Parathyroid adenoma (tissue), 2 donors: ENCODE measurements around the gene CD37.

Source experiments
- H2AFZ ChIP-seq: fragments of 300-600 bp; sonication (generic); one replicate; pipeline ENCODE4 v1.7.0; 2017; ENCODE audit warnings: antibody characterized with exemption, mild to moderate bottlenecking
- H3K27ac ChIP-seq: fragments of 300-600 bp; sonication (generic); one replicate; pipeline ENCODE4 v1.7.0; 2017
- H3K27me3 ChIP-seq: fragments of 300-600 bp; sonication (generic); one replicate; pipeline ENCODE4 v1.7.0; 2017; ENCODE audit warnings: low read length; ENCODE audit not compliant: control insufficient read depth, insufficient read depth
- H3K36me3 ChIP-seq: fragments of 300-600 bp; sonication (generic); one replicate; pipeline ENCODE4 v1.7.0; 2017; ENCODE audit warnings: low read length; ENCODE audit not compliant: control insufficient read depth, insufficient read depth
- H3K4me1 ChIP-seq: fragments of 300-600 bp; sonication (generic); one replicate; pipeline ENCODE4 v1.7.0; 2017; ENCODE audit warnings: control low read depth
- H3K4me2 ChIP-seq: fragments of 300-600 bp; sonication (generic); one replicate; pipeline ENCODE4 v1.7.0; 2017; ENCODE audit warnings: low read length
- H3K4me3 ChIP-seq: fragments of 300-600 bp; sonication (generic); one replicate; pipeline ENCODE4 v1.7.0; 2017; ENCODE audit warnings: low read depth, low read length
- H3K79me2 ChIP-seq: fragments of 300-600 bp; sonication (generic); one replicate; pipeline ENCODE4 v1.7.0; 2017; ENCODE audit warnings: control low read depth
- H3K9ac ChIP-seq: fragments of 300-600 bp; sonication (generic); one replicate; pipeline ENCODE4 v1.7.0; 2017; ENCODE audit warnings: mild to moderate bottlenecking
- H3K9me3 ChIP-seq: fragments of 300-600 bp; sonication (generic); one replicate; pipeline ENCODE4 v1.7.0; 2017; ENCODE audit warnings: low read length; ENCODE audit not compliant: control insufficient read depth
- CTCF ChIP-seq: fragments of 300-600 bp; sonication (generic); IDR thresholded peaks from one replicate; pipeline ENCODE4 v1.7.0; 2017; ENCODE audit warnings: antibody characterized with exemption, mild to moderate bottlenecking
- donor health status: primary hyperparathyroidism.

Gene CD37

GRCh38 chr19:49382639-49383038 lies 47.4 kb downstream of the CD37 start:
- H3K27ac ChIP-seq: no peak overlapping the region
- H3K4me2 ChIP-seq: no peak overlapping the region
- no peaks in the 10 kb centered on the region for H3K79me2 ChIP-seq
- no peak overlapping the region for H2AFZ ChIP-seq
- H3K4me1 ChIP-seq: no peaks in the 10 kb centered on the region
- H3K27me3 ChIP-seq: no peaks in the 10 kb centered on the region
- no peaks in the 10 kb centered on the region for H3K36me3 ChIP-seq
- no peak for TF ChIP-seq CTCF
- H3K4me3 ChIP-seq: no peak overlapping the region
- H3K9me3 ChIP-seq: no peaks in the 10 kb centered on the region
- H3K9ac ChIP-seq: no peak overlapping the region

- H3K4me2 ChIP-seq: no peak overlapping the region
- no peaks in the 10 kb centered on the region for H3K9me3 ChIP-seq
- H3K9ac ChIP-seq: no peak overlapping the region
- no peak overlapping the region for H3K4me3 ChIP-seq
- H3K27me3 ChIP-seq: no peaks in the 10 kb centered on the region
- no peak for TF ChIP-seq CTCF
- H3K79me2 ChIP-seq: no peaks in the 10 kb centered on the region
- no peak overlapping the region for H2AFZ ChIP-seq
- no peaks in the 10 kb centered on the region for H3K4me1 ChIP-seq
- no peak overlapping the region for H3K27ac ChIP-seq
- H3K36me3 ChIP-seq: no peaks in the 10 kb centered on the region
Observed at GRCh38 chr19:49383599-49383998, 48.4 kb downstream of the CD37 start.

GRCh38 chr19:49387936-49388372 lies 52.7 kb downstream of the CD37 start, which contains the start of gene KASH5:
Gene KASH5, plus strand, starts transcription at chr19:49388249. Its CDS starts 2,635 bp downstream, at chr19:49390884.
- TF ChIP-seq CTCF: no peak
- no peaks in the 10 kb centered on the region for H3K79me2 ChIP-seq
- H3K4me1 ChIP-seq: no peaks in the 10 kb centered on the region
- H3K27ac ChIP-seq: no peak within 1 kb of the TSS
- no peak within 1 kb of the TSS for H2AFZ ChIP-seq
- no peaks in the 10 kb centered on the region for H3K36me3 ChIP-seq
- H3K4me3 ChIP-seq: no peak within 1 kb of the TSS
- no peak within 1 kb of the TSS for H3K9ac ChIP-seq
- H3K27me3 ChIP-seq: no peaks in the 10 kb centered on the region
- H3K4me2 ChIP-seq: no peak within 1 kb of the TSS
- H3K9me3 ChIP-seq: no peaks in the 10 kb centered on the region

- TF ChIP-seq CTCF: no peak
Observed at GRCh38 chr19:49389406-49389805, 54.2 kb downstream of the CD37 start.

More at GRCh38 chr19:49389406-49389805, 54.2 kb downstream of the CD37 start:
- Histone ChIP-seq H3K9ac (no peak overlapping the region), H3K9me3 (no peaks in the 10 kb centered on the region), H3K79me2 (no peaks in the 10 kb centered on the region), H3K4me2 (no peak overlapping the region), H3K36me3 (no peaks in the 10 kb centered on the region), H3K4me3 (no peak overlapping the region), H3K4me1 (no peaks in the 10 kb centered on the region), H2AFZ (no peak overlapping the region), H3K27ac (no peak overlapping the region), H3K27me3 (no peaks in the 10 kb centered on the region)
